ENCODE measurements around the gene MAPK10. TPM values are rescaled to one million over a fixed set of nuclear protein-coding genes. Genes with fewer than 3 reads are reported as not detected.
A peak's percentile ranks its signal among the peaks of the same experiment; 100 is the strongest.

MAPK10 gene
- polyA plus RNA-seq, 3 donors = 0.36 TPM; not detected in 2

DNA sequence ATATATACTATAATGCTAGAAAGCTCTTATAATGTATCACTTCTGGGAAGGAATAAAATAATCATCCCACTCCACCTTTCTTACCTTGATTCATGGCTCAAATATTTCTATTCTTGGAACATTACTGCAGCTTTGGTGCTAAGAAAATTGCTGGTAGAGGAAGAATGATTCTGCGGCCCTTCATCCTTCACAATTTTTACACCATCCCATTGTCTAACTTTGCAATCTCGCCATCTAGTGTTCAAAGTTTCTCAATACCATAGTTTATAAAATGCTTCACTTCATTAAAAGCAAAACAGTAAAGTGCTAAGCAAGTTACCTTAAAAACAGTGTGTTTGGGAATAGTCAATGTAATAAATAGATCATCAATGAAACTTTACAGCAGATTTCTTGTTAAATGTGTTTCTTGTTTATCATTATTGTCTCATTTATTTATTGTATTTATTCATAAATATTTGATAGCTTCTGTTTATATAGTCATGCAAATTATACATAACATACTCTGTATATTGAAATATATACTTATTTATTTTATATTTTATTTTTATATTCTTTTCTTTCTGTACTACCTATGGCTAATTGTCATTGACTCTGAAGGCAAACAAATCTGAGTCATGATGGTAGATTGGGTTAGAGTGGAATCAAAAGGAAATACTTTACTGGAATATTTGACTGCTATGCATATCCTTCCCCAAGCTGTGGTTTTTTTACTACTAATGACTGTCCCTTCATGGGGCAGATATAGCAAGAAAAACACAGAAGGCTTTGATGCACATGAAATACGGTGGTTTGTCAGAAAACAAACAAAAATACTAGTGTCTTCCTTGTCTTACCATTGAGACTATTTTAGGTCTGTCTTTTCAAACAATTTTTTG is 390.7 kb downstream of the MAPK10 start:
- Histone ChIP-seq H3K9ac (ENCODE audit: insufficient read depth, low read length, poor library complexity, severe bottlenecking) (no peak overlapping the region), H4K20me1 (ENCODE audit: insufficient read depth, low read length) (peaks cover 16% of the 10 kb centered on the region), H2AFZ (ENCODE audit: insufficient read depth, low read depth, low read length, poor library complexity, severe bottlenecking) (no peak overlapping the region), H3K4me1 (ENCODE audit: control insufficient read depth in 1 of 2, insufficient read depth in 2 of 2, low read length in 2 of 2) (no peaks in the 10 kb centered on the region), H3K79me2 (ENCODE audit: insufficient read depth, low read length) (no peaks in the 10 kb centered on the region), H3K9me3 (replicated peaks in 1 of 2; ENCODE audit: control insufficient read depth in 1 of 2, insufficient read depth in 1 of 2, low read length in 2 of 2) (no peaks in the 10 kb centered on the region), H3K4me3 (replicated peaks in 1 of 3; ENCODE audit: low read depth in 2 of 3, low read length in 3 of 3) (no peak overlapping the region), H3K27me3 (ENCODE audit: control insufficient read depth in 2 of 2, insufficient read depth in 2 of 2, low read length in 2 of 2) (no peaks in the 10 kb centered on the region), H3K36me3 (replicated peaks in 1 of 2; ENCODE audit: control insufficient read depth in 1 of 2, insufficient read depth in 2 of 2, low read length in 2 of 2) (peaks cover 0 to 12% of the 10 kb centered on the region in 2 donors), H3K4me2 (replicated peaks; ENCODE audit: extremely low read depth, low read length, poor library complexity, severe bottlenecking) (no peak overlapping the region), H3K27ac (ENCODE audit: low read depth in 1 of 2, low read length in 2 of 2) (no peak overlapping the region)
- no peak overlapping the region for H3K27ac Mint-ChIP-seq
- intact Hi-C loops (cut with micrococcal nuclease) = no loop called here
- peak; percentile 1 to 10 (median 5) for DNase-seq
- peaks cover 0 to 3% (median 0%) of the 10 kb centered on the region in 7 donors for H3K9me3 Mint-ChIP-seq
- no CpG with 5 or more reads among the region's 3 CpGs for WGBS (ENCODE audit: insufficient coverage)
- peaks cover 0 to 1% (median 0%) of the 10 kb centered on the region in 3 donors for H3K27me3 Mint-ChIP-seq (ENCODE audit: low read depth in 3 of 3)
- peaks cover 14% of the 10 kb centered on the region in 2 donors for H3K36me3 Mint-ChIP-seq
- H3K4me1 Mint-ChIP-seq = no peaks in the 10 kb centered on the region
- no peak overlapping the region for H3K4me3 Mint-ChIP-seq
- TF ChIP-seq, protein P1, sequence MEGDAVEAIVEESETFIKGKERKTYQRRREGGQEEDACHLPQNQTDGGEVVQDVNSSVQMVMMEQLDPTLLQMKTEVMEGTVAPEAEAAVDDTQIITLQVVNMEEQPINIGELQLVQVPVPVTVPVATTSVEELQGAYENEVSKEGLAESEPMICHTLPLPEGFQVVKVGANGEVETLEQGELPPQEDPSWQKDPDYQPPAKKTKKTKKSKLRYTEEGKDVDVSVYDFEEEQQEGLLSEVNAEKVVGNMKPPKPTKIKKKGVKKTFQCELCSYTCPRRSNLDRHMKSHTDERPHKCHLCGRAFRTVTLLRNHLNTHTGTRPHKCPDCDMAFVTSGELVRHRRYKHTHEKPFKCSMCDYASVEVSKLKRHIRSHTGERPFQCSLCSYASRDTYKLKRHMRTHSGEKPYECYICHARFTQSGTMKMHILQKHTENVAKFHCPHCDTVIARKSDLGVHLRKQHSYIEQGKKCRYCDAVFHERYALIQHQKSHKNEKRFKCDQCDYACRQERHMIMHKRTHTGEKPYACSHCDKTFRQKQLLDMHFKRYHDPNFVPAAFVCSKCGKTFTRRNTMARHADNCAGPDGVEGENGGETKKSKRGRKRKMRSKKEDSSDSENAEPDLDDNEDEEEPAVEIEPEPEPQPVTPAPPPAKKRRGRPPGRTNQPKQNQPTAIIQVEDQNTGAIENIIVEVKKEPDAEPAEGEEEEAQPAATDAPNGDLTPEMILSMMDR (IDR thresholded peaks at IDR 0.05) = peak; percentile 72

DNA sequence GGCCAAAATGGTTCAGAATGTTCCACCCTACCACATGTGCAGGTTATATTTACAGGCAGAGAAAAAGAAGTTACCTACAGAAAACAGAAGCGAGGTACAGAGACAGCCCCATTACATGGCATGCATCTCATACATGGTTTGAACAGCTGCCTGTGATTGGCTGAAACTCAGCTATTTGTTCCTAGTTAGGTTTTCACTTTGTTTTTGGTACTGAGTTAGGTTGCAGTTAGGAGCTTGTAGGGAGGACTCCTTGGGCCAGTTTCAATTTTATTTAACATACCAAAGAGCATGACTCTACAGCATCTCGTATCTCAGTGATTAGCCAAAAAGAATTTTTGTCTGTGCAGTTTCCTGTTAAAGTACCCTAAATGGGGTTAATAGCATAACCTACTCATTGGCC is 392.0 kb downstream of the MAPK10 start:
- intact Hi-C loops (cut with micrococcal nuclease) = no loop called here
- peaks cover 11 to 12% of the 10 kb centered on the region in 2 donors for H3K36me3 Mint-ChIP-seq
- no peak for DNase-seq
- H3K27ac Mint-ChIP-seq = no peak overlapping the region
- Histone ChIP-seq H3K4me1 (ENCODE audit: control insufficient read depth in 1 of 2, insufficient read depth in 2 of 2, low read length in 2 of 2) (no peaks in the 10 kb centered on the region), H3K36me3 (replicated peaks in 1 of 2; ENCODE audit: control insufficient read depth in 1 of 2, insufficient read depth in 2 of 2, low read length in 2 of 2) (peaks cover 0 to 12% of the 10 kb centered on the region in 2 donors), H3K79me2 (ENCODE audit: insufficient read depth, low read length) (no peaks in the 10 kb centered on the region), H2AFZ (ENCODE audit: insufficient read depth, low read depth, low read length, poor library complexity, severe bottlenecking) (no peak overlapping the region), H3K27ac (ENCODE audit: low read depth in 1 of 2, low read length in 2 of 2) (no peak overlapping the region), H3K4me2 (replicated peaks; ENCODE audit: extremely low read depth, low read length, poor library complexity, severe bottlenecking) (no peak overlapping the region), H3K9ac (ENCODE audit: insufficient read depth, low read length, poor library complexity, severe bottlenecking) (no peak overlapping the region), H3K9me3 (replicated peaks in 1 of 2; ENCODE audit: control insufficient read depth in 1 of 2, insufficient read depth in 1 of 2, low read length in 2 of 2) (no peaks in the 10 kb centered on the region), H3K4me3 (replicated peaks in 1 of 3; ENCODE audit: low read depth in 2 of 3, low read length in 3 of 3) (no peak overlapping the region), H3K27me3 (ENCODE audit: control insufficient read depth in 2 of 2, insufficient read depth in 2 of 2, low read length in 2 of 2) (no peaks in the 10 kb centered on the region), H4K20me1 (ENCODE audit: insufficient read depth, low read length) (peaks cover 16% of the 10 kb centered on the region)
- WGBS (ENCODE audit: insufficient coverage) = no CpG with 5 or more reads among the region's 2 CpGs
- no peak overlapping the region for H3K4me3 Mint-ChIP-seq
- H3K9me3 Mint-ChIP-seq = peaks cover 0 to 3% (median 0%) of the 10 kb centered on the region in 7 donors
- TF ChIP-seq, protein P1 (IDR thresholded peaks at IDR 0.05) = no peak
- H3K4me1 Mint-ChIP-seq = no peaks in the 10 kb centered on the region
- H3K27me3 Mint-ChIP-seq (ENCODE audit: low read depth in 3 of 3) = peaks cover 0 to 1% (median 0%) of the 10 kb centered on the region in 3 donors
